ENCODE data around the gene GPR42. TPM values are rescaled to one million over a fixed set of nuclear protein-coding genes. Genes with fewer than 3 reads are reported as not detected.

The GPR42 gene
- total RNA-seq, 1 donor from 2014 or later: not detected

Other genes with a start within 250 kb of the GPR42 start
- not detected in 2 replicates for gene LGI4, start 236.0 kb upstream of the GPR42 start, total RNA-seq
- gene FXYD1, start 232.2 kb upstream of the GPR42 start, total RNA-seq: not detected in 2 replicates
- gene FXYD7, start 227.8 kb upstream of the GPR42 start, total RNA-seq: not detected in 2 replicates
- 7.2 and 10.1 TPM in 2 replicates for gene FXYD5, start 216.3 kb upstream of the GPR42 start, total RNA-seq
- not detected in 2 replicates for gene FAM187B, start 142.3 kb upstream of the GPR42 start, total RNA-seq
- gene LSR, start 122.1 kb upstream of the GPR42 start, total RNA-seq: 26.6 and 42.8 TPM in 2 replicates
- gene USF2, start 102.1 kb upstream of the GPR42 start, total RNA-seq: 29.2 and 49.7 TPM in 2 replicates
- gene HAMP, start 88.5 kb upstream of the GPR42 start, total RNA-seq: 0.05 TPM in 1 of 2 replicates, not detected in the other
- not detected in 2 replicates for gene MAG, start 78.9 kb upstream of the GPR42 start, total RNA-seq
- gene CD22, start 41.9 kb upstream of the GPR42 start, total RNA-seq: not detected in 2 replicates
- not detected in 2 replicates for gene FFAR1, start 23.2 kb upstream of the GPR42 start, total RNA-seq
- gene FFAR3, start 12.6 kb upstream of the GPR42 start, total RNA-seq: not detected in 2 replicates
- gene FFAR2, start 77.2 kb downstream of the GPR42 start, total RNA-seq: not detected in 2 replicates
- gene KRTDAP, start 119.4 kb downstream of the GPR42 start, total RNA-seq: not detected in 2 replicates
- gene DMKN, start 142.6 kb downstream of the GPR42 start, total RNA-seq: 52.7 and 144 TPM in 2 replicates
- gene SBSN, start 157.2 kb downstream of the GPR42 start, total RNA-seq: 0.05 TPM in 1 of 2 replicates, not detected in the other
- gene GAPDHS, start 162.4 kb downstream of the GPR42 start, total RNA-seq: not detected in 2 replicates
- 76.1 and 93.6 TPM in 2 replicates for gene TMEM147, start 174.6 kb downstream of the GPR42 start, total RNA-seq
- not detected in 2 replicates for gene ATP4A, start 192.6 kb downstream of the GPR42 start, total RNA-seq
- not detected in 2 replicates for gene PMIS2, start 215.1 kb downstream of the GPR42 start, total RNA-seq
- 5.1 and 6.4 TPM in 2 replicates for gene HAUS5, start 241.7 kb downstream of the GPR42 start, total RNA-seq